Esophagus muscularis mucosa (tissue), 4 donors: ENCODE measurements around the gene TOX2. TPM values are rescaled to one million over a fixed set of nuclear protein-coding genes. Genes with fewer than 3 reads are reported as not detected.

Source experiments
- DNase-seq: peaks from one replicate; pipeline ENCODE4 v3.0.0-alpha.2; 2017; ENCODE audit errors: extremely low spot score
- H3K27ac ChIP-seq, 4 donors: fragments of 200-600 bp; sonication (generic); replicated peaks in 1 of 4; 1 replicate in 3 of 4; 2 replicates in 1 of 4; pipeline ENCODE4 v1.5.1; 2016 to 2019; ENCODE audit warnings: mild to moderate bottlenecking in 1 of 4
- H3K27me3 ChIP-seq, 4 donors: fragments of 200-600 bp; sonication (generic); one replicate each; pipeline versions ENCODE4 v1.5.1 to v1.6.0; 2016 to 2019
- H3K36me3 ChIP-seq, 4 donors: fragments of 200-600 bp; sonication (generic); one replicate each; pipeline ENCODE4 v1.5.1; 2016 to 2019
- H3K4me1 ChIP-seq, 4 donors: fragments of 200-600 bp; sonication (generic); one replicate each; pipeline ENCODE4 v1.5.1; 2016 to 2019
- H3K4me3 ChIP-seq, 4 donors: fragments of 200-600 bp; sonication (generic); 1 replicate in 2 of 4; 2 replicates in 2 of 4; pipeline ENCODE4 v1.5.1; 2016 to 2019; ENCODE audit warnings: mild to moderate bottlenecking in 4 of 4, moderate library complexity in 1 of 4
- H3K9me3 ChIP-seq, 4 donors: fragments of 200-600 bp; sonication (generic); 1 replicate in 3 of 4; 2 replicates in 1 of 4; pipeline ENCODE4 v1.5.1; 2016 to 2019
- CTCF ChIP-seq, 3 experiments: fragments of 200-600 bp in 2 of 3; fragments of 450-650 bp in 1 of 3; sonication (generic) in 2 of 3; IDR thresholded peaks; one replicate each; pipeline ENCODE4 v1.5.1; 2017 to 2019; ENCODE audit warnings: antibody characterized with exemption in 3 of 3, mild to moderate bottlenecking in 2 of 3, moderate library complexity in 1 of 3
- EP300 ChIP-seq: sonication (generic); formaldehyde crosslinking; IDR thresholded peaks from one replicate; pipeline ENCODE4 v1.6.1; 2017; ENCODE audit warnings: antibody characterized with exemption
- POLR2A ChIP-seq: fragments of 450-650 bp; IDR thresholded peaks from one replicate; pipeline ENCODE4 v1.6.1; 2017; ENCODE audit warnings: antibody characterized with exemption, moderate library complexity, mild to moderate bottlenecking, low read depth
- POLR2AphosphoS5 ChIP-seq, 2 donors: sonication (generic); formaldehyde crosslinking; IDR thresholded peaks; one replicate each; pipeline ENCODE4 v1.6.1; 2017; ENCODE audit warnings: antibody characterized with exemption in 2 of 2
- WGBS: methylation state at CpG from one replicate; pipeline ENCODE4 v1.1.5; 2018; 5-methylcytosine and 5-hydroxymethylcytosine counted together
- intact Hi-C: fragments of 100-400 bp; cut with DNase I; formaldehyde crosslinking; loops from one replicate; pipeline ENCODE4 v1.15.1; 2023
- total RNA-seq, 4 donors: library from RNA; depleted of rRNA; stranded (reverse); fragments of >200 nt; gene quantifications; one replicate each; pipeline versions ENCODE4 v1.1.0 to v1.2.1, GENCODE V29; 2016

Gene TOX2
- total RNA-seq, 4 donors from 2014 or later: 19.4 to 39.5 (median 32.8) TPM

- H3K27me3 ChIP-seq: no peaks in the 10 kb centered on the region
- WGBS: 97% methylated on average over 6 of the region's 6 CpGs
- intact Hi-C loops: no loop called here
- H3K27ac ChIP-seq: no peak overlapping the region
- H3K4me3 ChIP-seq: no peak overlapping the region
- peaks cover 6 to 15% (median 10%) of the 10 kb centered on the region in 4 donors for H3K4me1 ChIP-seq
- H3K9me3 ChIP-seq: no peaks in the 10 kb centered on the region
- TF ChIP-seq POLR2AphosphoS5 (IDR thresholded peaks at IDR 0.05) (no peak), EP300 (no peak), POLR2A (no peak), CTCF (IDR thresholded peaks at IDR 0.05) (no peak)
- DNase-seq: no peak
- H3K36me3 ChIP-seq: peaks cover 0 to 11% (median 4%) of the 10 kb centered on the region in 4 donors
Observed at GRCh38 chr20:44006126-44006525, 91.5 kb downstream of the TOX2 start.

- Histone ChIP-seq H3K27me3 (no peaks in the 10 kb centered on the region), H3K9me3 (no peaks in the 10 kb centered on the region), H3K4me1 (peaks cover 6 to 15% (median 10%) of the 10 kb centered on the region in 4 donors), H3K4me3 (no peak overlapping the region), H3K36me3 (peaks cover 0 to 11% (median 4%) of the 10 kb centered on the region in 4 donors), H3K27ac (no peak overlapping the region)
- DNase-seq: no peak
- WGBS: 88% methylated on average over 9 of the region's 9 CpGs
- TF ChIP-seq CTCF (IDR thresholded peaks at IDR 0.05) (no peak), EP300 (no peak), POLR2AphosphoS5 (IDR thresholded peaks at IDR 0.05) (no peak), POLR2A (no peak)
- intact Hi-C loops: no loop called here
Observed at GRCh38 chr20:44006578-44006977, 91.9 kb downstream of the TOX2 start.

GRCh38 chr20:44008806-44009678 is 94.4 kb downstream of the TOX2 start:
- WGBS: 49% methylated on average over 12 of the region's 12 CpGs

GRCh38 chr20:44009679-44009992 is 95.0 kb downstream of the TOX2 start:
- H3K27me3 ChIP-seq: no peaks in the 10 kb centered on the region
- peak overlapping the region in 2 of 4 donors; percentile 31 to 51 for H3K27ac ChIP-seq
- TF ChIP-seq EP300 (no peak), CTCF (IDR thresholded peaks at IDR 0.05) (no peak), POLR2AphosphoS5 (IDR thresholded peaks at IDR 0.05) (no peak), POLR2A (no peak)
- 65% methylated on average over 5 of the region's 5 CpGs for WGBS
- peaks cover 6 to 22% (median 16%) of the 10 kb centered on the region in 4 donors for H3K4me1 ChIP-seq
- intact Hi-C loops: no loop called here
- no peaks in the 10 kb centered on the region for H3K9me3 ChIP-seq
- H3K4me3 ChIP-seq: no peak overlapping the region
- DNase-seq: no peak
- H3K36me3 ChIP-seq: peaks cover 0 to 11% (median 4%) of the 10 kb centered on the region in 4 donors

More at GRCh38 chr20:44008806-44009678, 94.4 kb downstream of the TOX2 start:
- H3K27ac ChIP-seq: peak overlapping the region in 2 of 4 donors; percentile 31 to 51
- no peaks in the 10 kb centered on the region for H3K27me3 ChIP-seq
- H3K36me3 ChIP-seq: peaks cover 0 to 11% (median 4%) of the 10 kb centered on the region in 4 donors
- no peak for DNase-seq
- H3K4me3 ChIP-seq: no peak overlapping the region
- no peaks in the 10 kb centered on the region for H3K9me3 ChIP-seq
- TF ChIP-seq EP300 (no peak), CTCF (IDR thresholded peaks at IDR 0.05) (no peak), POLR2AphosphoS5 (IDR thresholded peaks at IDR 0.05) (no peak), POLR2A (no peak)
- peaks cover 6 to 16% (median 10%) of the 10 kb centered on the region in 4 donors for H3K4me1 ChIP-seq
- intact Hi-C loops: no loop called here
